Measurements from ENCODE around the gene UGT1A9. TPM values are rescaled to one million over a fixed set of nuclear protein-coding genes. Genes with fewer than 3 reads are reported as not detected.

The UGT1A9 gene
- total and polyA plus RNA-seq, 10 of the 15 experiments (the other 5 are each of a cell fraction or from before 2014, with no cell fraction given), result 0.07 TPM; not detected in 9

DNA sequence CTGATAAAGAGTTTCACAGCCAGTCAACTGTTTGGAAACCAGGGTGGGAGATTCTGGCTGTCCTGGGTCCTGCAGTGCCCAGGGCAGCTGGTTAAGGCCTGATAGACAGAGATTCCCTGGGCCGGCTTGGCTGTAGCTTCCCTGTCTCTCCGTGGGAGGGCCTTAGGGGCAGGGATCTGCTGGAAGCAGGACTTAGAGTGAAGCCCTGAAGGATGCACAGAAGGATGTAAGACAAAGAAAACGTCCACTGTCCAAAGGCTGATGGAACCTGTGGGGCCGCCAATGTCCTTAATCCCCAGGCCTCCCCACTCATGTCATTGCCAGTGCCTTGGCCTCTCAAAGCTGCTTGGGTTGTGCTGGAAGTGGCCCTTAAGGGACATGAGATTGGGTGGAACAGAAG is 139.4 kb downstream of the UGT1A9 start:
- Histone ChIP-seq H2AFZ (ENCODE audit: control insufficient read depth, low read depth, low read length) (no peak overlapping the region), H3K79me2 (ENCODE audit: control insufficient read depth, insufficient read depth, low read length) (no peaks in the 10 kb centered on the region), H3K27ac (ENCODE audit: control insufficient read depth, insufficient read depth) (no peak overlapping the region), H3K36me3 (ENCODE audit: control insufficient read depth in 2 of 2, insufficient read depth in 2 of 2, low read length in 1 of 2) (no peaks in the 10 kb centered on the region), H4K20me1 (ENCODE audit: control insufficient read depth, insufficient read depth) (no peaks in the 10 kb centered on the region), H3K27me3 (replicated peaks in 1 of 2; ENCODE audit: control insufficient read depth in 2 of 2, insufficient read depth in 2 of 2, low read length in 1 of 2) (no peaks in the 10 kb centered on the region; a peak in 2 of 4 replicates), H3K4me3 (no peak overlapping the region), H3K9me3 (replicated peaks; ENCODE audit: control insufficient read depth, insufficient read depth, low read length) (no peaks in the 10 kb centered on the region), H3K4me2 (ENCODE audit: control insufficient read depth, insufficient read depth) (no peak overlapping the region), H3K4me1 (ENCODE audit: control insufficient read depth, insufficient read depth, low read length) (no peaks in the 10 kb centered on the region), H3K9ac (ENCODE audit: control insufficient read depth, insufficient read depth, low read length) (no peak overlapping the region)
- ChIA-PET POLR2A (interaction anchor here (0.6 kb wide), 1 partner anchor 70 kb away, joined by 3 read pairs; no protein-coding TSS in a partner anchor), RAD21 (ENCODE audit: unreplicated experiment) (no interaction called here), SMC1A (ENCODE audit: uncharacterized antibody, unreplicated experiment) (no interaction called here), CTCF (no interaction called here)
- FAIRE-seq, result no peak
- 25% methylated on average over 4 of the region's 4 CpGs for WGBS (ENCODE audit: insufficient coverage, insufficient replicate concordance, low lambda C conversion rate, missing lambda C conversion rate)
- DNase-seq (ENCODE audit: low read depth, low spot score), result no peak
- intact Hi-C loops (cut with micrococcal nuclease; ENCODE audit: unreplicated experiment), result no loop called here
- BruUV-seq (replicated peaks), result no TSS peak
- TF ChIP-seq KDM1A (IDR thresholded peaks at IDR 0.05; ENCODE audit: borderline replicate concordance), result no peak
- no peak for TF ChIP-seq TARDBP (IDR thresholded peaks at IDR 0.05; ENCODE audit: borderline replicate concordance)
- TF ChIP-seq USF1 (IDR thresholded peaks at IDR 0.05; ENCODE audit: borderline replicate concordance, extremely low read length, insufficient read depth, low read depth, low read length), result no peak
- TF ChIP-seq TCF7 (IDR thresholded peaks at IDR 0.05; ENCODE audit: borderline replicate concordance), result no peak
- TF ChIP-seq JUND (IDR thresholded peaks at IDR 0.05; ENCODE audit: low read depth, low read length), result no peak
- TF ChIP-seq NR2F1 (conservative IDR thresholded peaks at IDR 0.05), result no peak
- ATAC-seq, result no peak
- in situ Hi-C loops (cut with MboI), result no loop called here

DNA sequence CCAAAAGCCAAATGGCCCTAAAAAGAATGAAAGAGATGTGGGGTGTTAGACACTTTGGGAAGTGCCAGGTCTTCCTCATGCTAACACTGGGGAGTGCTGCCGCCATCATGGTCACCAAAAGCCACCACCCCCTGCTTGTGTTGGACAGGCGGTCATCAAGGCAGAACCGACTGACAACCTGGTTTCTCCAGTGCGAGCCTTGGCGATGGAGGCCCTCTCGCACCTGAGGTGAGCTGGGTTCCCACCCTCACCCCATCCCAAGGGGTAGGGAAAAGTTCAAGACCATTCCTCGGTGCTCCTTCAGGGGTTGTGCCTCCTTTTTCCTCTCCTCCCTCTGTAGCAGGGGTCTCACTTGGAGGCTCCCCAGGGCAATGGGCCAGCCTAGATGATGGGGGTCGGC is 140.0 kb downstream of the UGT1A9 start:
- no peak overlapping the region for H3K4me2 ChIP-seq (ENCODE audit: control insufficient read depth, insufficient read depth)
- no TSS peak for BruUV-seq (replicated peaks)
- ChIA-PET SMC1A (ENCODE audit: uncharacterized antibody, unreplicated experiment) (no interaction called here), CTCF (no interaction called here), RAD21 (ENCODE audit: unreplicated experiment) (no interaction called here), POLR2A (no interaction called here)
- H3K4me1 ChIP-seq (ENCODE audit: control insufficient read depth, insufficient read depth, low read length), result no peaks in the 10 kb centered on the region
- ATAC-seq (no peak), DNase-seq (ENCODE audit: low read depth, low spot score) (no peak), FAIRE-seq (no peak)
- in situ Hi-C loops (cut with MboI), result no loop called here
- H2AFZ ChIP-seq (ENCODE audit: control insufficient read depth, low read depth, low read length), result no peak overlapping the region
- H3K4me3 ChIP-seq, result no peak overlapping the region
- no peak overlapping the region for H3K27ac ChIP-seq (ENCODE audit: control insufficient read depth, insufficient read depth)
- no peaks in the 10 kb centered on the region for H3K79me2 ChIP-seq (ENCODE audit: control insufficient read depth, insufficient read depth, low read length)
- H4K20me1 ChIP-seq (ENCODE audit: control insufficient read depth, insufficient read depth), result no peaks in the 10 kb centered on the region
- H3K36me3 ChIP-seq (ENCODE audit: control insufficient read depth in 2 of 2, insufficient read depth in 2 of 2, low read length in 1 of 2), result no peaks in the 10 kb centered on the region
- WGBS (ENCODE audit: insufficient coverage, insufficient replicate concordance, low lambda C conversion rate, missing lambda C conversion rate), result 21% methylated on average over 8 of the region's 8 CpGs
- intact Hi-C loops (cut with micrococcal nuclease; ENCODE audit: unreplicated experiment), result no loop called here
- H3K9ac ChIP-seq (ENCODE audit: control insufficient read depth, insufficient read depth, low read length), result no peak overlapping the region
- no peaks in the 10 kb centered on the region for H3K9me3 ChIP-seq (replicated peaks; ENCODE audit: control insufficient read depth, insufficient read depth, low read length)
- H3K27me3 ChIP-seq (replicated peaks in 1 of 2; ENCODE audit: control insufficient read depth in 2 of 2, insufficient read depth in 2 of 2, low read length in 1 of 2), result no peaks in the 10 kb centered on the region; a peak in 2 of 4 replicates
- no peak for TF ChIP-seq ZBTB11 (CRISPR knock-in tag; IDR thresholded peaks at IDR 0.05)
- no peak for TF ChIP-seq PAX8 (IDR thresholded peaks at IDR 0.05)
- TF ChIP-seq TARDBP (IDR thresholded peaks at IDR 0.05; ENCODE audit: borderline replicate concordance), result no peak
- TF ChIP-seq SIN3A (IDR thresholded peaks at IDR 0.05; ENCODE audit: low read depth, low read length), result no peak
- TF ChIP-seq BCL11A (IDR thresholded peaks at IDR 0.05; ENCODE audit: low read depth, low read length), result no peak
- TF ChIP-seq CEBPZ (IDR thresholded peaks at IDR 0.05; ENCODE audit: low read depth, low read length), result no peak
- no peak for TF ChIP-seq NR2C1 (IDR thresholded peaks at IDR 0.05)
